Suprapubic skin (tissue), 4 donors: ENCODE data around the gene SPAG9.

ENCODE experiments used
- EP300 ChIP-seq: sonication (generic); formaldehyde crosslinking; IDR thresholded peaks from one replicate; pipeline ENCODE4 v1.6.1; 2017; ENCODE audit warnings: antibody characterized with exemption
- POLR2AphosphoS5 ChIP-seq, 3 donors: sonication (generic); formaldehyde crosslinking; IDR thresholded peaks; one replicate each; pipeline ENCODE4 v1.6.1; 2017; ENCODE audit warnings: antibody characterized with exemption in 3 of 3
- TF ChIP-seq, protein P1 (sequence below), 2 donors: fragments of 200-600 bp in 1 of 2; fragments of 450-650 bp in 1 of 2; sonication (generic) in 1 of 2; IDR thresholded peaks; one replicate each; pipeline ENCODE4 v1.5.1; 2016 to 2019; ENCODE audit warnings: antibody characterized with exemption in 2 of 2, mild to moderate bottlenecking in 1 of 2, moderate library complexity in 1 of 2

- TF ChIP-seq, protein P1, sequence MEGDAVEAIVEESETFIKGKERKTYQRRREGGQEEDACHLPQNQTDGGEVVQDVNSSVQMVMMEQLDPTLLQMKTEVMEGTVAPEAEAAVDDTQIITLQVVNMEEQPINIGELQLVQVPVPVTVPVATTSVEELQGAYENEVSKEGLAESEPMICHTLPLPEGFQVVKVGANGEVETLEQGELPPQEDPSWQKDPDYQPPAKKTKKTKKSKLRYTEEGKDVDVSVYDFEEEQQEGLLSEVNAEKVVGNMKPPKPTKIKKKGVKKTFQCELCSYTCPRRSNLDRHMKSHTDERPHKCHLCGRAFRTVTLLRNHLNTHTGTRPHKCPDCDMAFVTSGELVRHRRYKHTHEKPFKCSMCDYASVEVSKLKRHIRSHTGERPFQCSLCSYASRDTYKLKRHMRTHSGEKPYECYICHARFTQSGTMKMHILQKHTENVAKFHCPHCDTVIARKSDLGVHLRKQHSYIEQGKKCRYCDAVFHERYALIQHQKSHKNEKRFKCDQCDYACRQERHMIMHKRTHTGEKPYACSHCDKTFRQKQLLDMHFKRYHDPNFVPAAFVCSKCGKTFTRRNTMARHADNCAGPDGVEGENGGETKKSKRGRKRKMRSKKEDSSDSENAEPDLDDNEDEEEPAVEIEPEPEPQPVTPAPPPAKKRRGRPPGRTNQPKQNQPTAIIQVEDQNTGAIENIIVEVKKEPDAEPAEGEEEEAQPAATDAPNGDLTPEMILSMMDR (IDR thresholded peaks at IDR 0.05): peak in 1 of 2 donors; percentile 28
- no peak for TF ChIP-seq POLR2AphosphoS5 (IDR thresholded peaks at IDR 0.05)
- no peak for TF ChIP-seq EP300
These were observed 63.7 kb downstream of the SPAG9 start for GRCh38 chr17:51056813-51057510.
